Measurements from ENCODE around the gene PPARA.

DNA sequence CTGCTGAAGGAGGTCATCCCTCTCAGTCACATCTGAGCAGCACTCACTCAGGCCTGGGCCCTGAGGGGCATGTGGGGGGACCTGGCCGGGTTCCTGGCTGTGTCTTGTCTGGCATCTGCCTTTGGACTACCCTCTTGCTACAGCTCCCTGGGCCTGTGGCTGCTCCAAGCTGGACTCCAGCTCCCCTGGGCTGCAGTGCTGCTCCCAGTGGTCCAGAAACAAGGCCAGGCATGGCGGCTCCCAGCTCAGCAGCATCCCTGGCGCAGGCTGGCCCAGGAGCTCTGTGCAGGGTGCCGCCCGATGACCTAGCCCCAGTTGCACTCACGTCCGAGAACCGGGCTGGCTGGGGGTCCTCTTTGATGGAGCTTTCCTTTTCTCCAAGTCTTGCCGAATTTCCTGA is 94.4 kb downstream of the PPARA start:
- TF ChIP-seq, protein P1, sequence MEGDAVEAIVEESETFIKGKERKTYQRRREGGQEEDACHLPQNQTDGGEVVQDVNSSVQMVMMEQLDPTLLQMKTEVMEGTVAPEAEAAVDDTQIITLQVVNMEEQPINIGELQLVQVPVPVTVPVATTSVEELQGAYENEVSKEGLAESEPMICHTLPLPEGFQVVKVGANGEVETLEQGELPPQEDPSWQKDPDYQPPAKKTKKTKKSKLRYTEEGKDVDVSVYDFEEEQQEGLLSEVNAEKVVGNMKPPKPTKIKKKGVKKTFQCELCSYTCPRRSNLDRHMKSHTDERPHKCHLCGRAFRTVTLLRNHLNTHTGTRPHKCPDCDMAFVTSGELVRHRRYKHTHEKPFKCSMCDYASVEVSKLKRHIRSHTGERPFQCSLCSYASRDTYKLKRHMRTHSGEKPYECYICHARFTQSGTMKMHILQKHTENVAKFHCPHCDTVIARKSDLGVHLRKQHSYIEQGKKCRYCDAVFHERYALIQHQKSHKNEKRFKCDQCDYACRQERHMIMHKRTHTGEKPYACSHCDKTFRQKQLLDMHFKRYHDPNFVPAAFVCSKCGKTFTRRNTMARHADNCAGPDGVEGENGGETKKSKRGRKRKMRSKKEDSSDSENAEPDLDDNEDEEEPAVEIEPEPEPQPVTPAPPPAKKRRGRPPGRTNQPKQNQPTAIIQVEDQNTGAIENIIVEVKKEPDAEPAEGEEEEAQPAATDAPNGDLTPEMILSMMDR (conservative IDR thresholded peaks at IDR 0.05; ENCODE audit: low read depth, low read length) = no peak
- TF ChIP-seq EZH2 (IDR thresholded peaks at IDR 0.05; ENCODE audit: low read length, unreplicated experiment) = no peak
